Stimulated activated CD8-positive, alpha-beta memory T cell treated with anti-CD3 and anti-CD28 coated beads, Interleukin-12 subunit alpha, Interleukin-12 subunit beta, amount 100 ng/mL, for 1 hour (primary cell): ENCODE data around the gene SFTA2.
"Not testable (repeated sequence)": the region's sequence is repeated elsewhere in the genome, so short reads cannot be mapped to it uniquely, and the experiment has no call there.

Experiments used
- DNase-seq: peaks from one replicate; pipeline ENCODE4 v3.0.0-alpha.2; 2020; ENCODE audit warnings: low read depth

SFTA2 gene

DNA sequence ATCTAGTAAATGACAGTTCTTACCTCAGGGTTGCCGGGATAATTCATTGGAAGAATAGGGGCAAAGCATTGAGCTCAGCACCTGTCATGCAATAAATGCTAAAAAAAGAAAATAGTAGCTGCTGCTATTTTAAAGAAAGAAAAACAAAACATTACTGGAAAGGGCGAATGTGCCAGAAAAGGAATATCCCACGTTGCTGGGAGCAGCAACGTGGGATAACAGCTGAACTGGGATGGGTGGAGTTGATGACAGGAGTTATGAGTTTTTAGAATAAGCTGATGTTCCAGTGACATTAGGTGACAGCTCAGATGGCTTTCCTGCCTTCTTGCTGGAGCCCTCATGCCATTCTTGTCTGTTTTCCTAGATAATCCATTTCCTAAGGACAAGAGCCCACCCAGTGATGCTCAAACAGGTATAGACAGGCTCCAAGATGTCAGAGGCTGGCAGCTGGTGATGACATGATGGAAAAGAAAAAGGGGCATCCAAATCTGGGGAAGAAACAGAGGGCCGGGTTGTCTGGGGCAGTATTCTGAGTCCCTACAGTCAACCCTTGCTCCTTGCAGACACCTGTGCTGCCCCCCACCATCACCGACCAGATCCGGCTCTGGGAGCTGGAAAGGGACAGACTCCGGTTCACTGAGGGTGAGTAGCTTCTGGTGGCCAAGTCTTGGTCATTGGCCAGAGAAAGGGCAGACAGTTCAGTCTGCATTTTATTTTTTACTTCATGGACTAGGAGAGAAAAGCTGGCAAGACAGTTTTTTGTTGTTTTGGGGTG is 19.0 kb downstream of the SFTA2 start:
- DNase-seq, result no peak

DNA sequence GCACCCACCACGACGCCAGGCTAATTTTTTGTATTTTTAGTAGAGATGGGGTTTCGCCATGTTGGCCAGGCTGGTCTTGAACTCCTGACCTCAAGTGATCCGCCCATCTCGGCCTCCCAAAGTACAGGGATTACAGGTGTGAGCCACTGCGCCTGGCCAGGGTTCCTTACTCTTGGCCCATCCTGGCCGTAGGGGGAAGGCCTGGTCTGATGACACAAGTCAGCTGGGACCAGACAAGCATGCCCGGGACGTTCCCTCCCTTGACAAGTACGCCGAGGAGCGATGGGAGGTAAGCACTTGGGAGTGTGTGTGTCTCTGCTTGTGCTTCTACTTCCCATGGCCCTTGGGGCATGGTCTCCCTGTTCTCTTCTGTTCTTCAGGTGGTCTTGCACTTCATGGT is 21.5 kb downstream of the SFTA2 start:
- DNase-seq, result not testable (repeated sequence)

DNA sequence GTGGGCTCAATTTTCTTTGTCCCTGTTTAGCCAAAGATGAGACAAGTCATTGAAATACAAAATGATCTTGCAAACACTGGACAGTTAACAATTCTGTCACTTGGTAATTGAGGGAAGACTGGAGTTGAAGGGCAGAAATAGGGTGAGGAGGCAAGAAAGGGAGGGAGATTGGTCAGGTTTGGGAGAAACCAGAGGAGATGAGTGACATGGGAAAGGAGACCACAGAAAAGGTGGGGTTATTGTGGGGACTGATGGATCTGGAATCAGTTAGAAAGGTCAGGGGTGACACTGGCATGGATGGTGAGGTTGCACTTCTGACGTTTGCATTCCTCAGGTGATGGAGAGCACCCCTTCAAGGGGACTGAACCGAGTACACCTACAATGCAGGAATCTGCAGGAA is 23.3 kb downstream of the SFTA2 start:
- no peak for DNase-seq

DNA sequence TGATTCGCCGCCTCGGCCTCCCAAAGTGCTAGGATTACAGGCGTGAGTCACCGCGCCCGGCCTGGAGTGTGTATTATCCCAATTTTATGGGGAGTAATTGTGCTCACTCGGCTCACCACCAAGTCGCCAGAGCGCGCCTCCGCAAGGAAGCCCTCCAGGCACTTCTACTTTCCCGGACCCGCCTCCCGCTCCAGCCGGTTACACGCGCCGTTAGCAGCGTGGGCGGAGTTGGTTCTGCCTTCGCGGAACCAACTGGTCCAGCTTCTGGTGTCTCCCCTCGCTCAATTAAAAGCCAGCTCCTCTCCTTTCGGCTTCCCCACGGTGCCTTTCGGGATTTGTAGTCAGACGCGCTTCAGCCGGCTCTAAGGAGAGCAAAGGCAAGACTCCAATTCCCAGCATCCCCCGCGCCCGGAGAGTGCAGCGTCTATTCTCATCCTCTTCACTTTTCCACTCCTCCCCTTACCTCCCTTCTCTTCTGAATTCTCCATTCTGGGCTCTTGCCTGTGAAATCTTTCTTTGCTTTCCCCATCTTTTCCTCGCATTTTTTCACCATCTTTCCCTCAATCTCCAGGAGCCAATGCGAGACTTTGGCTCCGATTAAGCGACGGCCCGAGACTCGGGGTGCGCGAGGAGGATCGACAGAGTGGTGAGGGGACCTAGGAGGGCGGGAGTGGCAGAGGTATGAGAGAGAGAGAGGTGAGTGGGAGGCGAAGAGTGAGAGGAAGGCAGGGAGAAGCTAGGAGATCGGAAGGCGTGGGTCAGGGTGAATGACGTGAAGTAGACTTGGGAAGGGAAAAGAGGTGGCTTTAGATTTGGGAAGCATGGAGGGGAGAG is 24.0 kb downstream of the SFTA2 start, which contains the start of gene GTF2H4:
GTF2H4 (plus strand) TSS at position 450 of the 834 bp plus-strand sequence.
- DNase-seq, result peak; percentile 89

DNA sequence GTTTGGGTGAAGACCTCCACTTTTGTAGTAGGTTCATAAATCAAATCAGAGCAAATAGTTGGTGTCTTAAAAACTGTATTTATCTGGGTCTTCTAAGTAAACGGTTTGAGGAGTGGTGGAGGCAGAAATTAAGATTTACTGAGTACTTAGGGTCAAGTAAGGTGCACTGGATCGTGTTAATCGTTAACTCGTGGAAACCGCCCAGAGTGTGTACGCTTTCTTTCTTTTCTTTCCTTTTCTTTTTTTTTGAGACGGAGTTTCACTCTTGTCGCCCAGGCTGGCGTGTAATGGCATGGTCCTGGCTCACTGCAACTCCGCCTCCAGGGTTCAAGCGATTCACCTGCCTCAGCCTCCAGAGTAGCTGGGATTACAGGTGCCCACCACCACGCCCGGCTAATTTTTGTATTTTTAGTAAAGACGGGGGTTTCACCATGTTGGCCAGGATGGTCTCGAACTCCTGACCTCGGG is 24.6 kb downstream of the SFTA2 start:
- DNase-seq, result not testable (repeated sequence)

DNA sequence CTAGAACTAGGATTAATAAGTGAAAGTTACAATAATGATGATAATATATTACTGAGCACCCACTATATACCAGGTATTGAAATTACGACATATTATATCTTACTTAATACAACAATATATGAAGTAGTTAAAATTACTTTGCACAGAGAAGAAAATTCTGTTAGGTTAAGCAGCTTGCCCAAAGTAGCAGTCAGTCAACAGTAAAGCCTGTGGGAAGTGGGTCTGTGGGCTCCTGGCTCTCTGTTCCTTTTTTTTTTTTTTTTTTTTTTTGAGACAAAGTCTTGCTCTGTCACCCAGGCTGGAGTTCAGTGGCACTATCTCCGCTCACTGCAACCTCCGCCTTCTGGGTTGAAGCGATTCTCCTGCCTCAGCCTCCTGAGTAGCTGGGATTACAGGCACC is 28.7 kb downstream of the SFTA2 start:
- DNase-seq, result no peak

DNA sequence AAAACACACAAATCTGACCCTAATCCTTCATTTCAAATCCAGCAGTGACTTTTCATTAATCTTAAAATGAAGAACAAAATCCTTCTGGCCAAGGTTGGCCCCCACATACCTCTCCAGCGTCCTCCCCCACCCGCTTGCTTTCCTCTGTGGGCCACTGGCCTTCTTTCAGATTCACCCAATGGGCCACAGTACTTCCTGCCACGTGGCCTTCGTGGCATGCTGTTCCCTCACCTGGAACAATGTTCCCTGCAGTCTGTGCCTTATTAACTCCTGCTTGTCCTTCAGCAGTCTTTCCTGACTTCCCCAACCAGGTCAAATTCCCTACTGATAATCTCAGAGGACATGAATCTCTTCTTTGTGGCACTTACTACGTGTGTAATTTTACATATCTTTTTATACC is 29.3 kb downstream of the SFTA2 start:
- DNase-seq, result no peak

DNA sequence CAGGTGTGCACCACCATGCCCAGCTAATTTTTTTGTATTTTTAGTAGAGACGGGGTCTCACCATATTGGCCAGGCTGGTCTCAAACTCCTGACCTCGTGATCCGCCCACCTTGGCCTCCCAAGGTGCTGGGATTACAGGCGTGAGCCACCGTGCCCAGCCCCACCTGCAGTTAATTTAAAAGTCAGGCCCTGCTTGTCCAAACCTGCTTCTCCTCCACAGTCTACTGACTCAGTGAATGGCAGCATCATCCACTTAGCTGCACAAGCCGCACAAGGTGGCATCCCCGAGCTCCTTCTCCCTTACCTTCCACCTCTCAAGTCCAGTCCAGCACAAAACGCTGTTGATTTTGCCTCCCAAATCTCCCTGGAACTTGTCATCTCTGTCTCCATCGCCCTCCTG is 29.8 kb downstream of the SFTA2 start:
- not testable (repeated sequence) for DNase-seq

DNA sequence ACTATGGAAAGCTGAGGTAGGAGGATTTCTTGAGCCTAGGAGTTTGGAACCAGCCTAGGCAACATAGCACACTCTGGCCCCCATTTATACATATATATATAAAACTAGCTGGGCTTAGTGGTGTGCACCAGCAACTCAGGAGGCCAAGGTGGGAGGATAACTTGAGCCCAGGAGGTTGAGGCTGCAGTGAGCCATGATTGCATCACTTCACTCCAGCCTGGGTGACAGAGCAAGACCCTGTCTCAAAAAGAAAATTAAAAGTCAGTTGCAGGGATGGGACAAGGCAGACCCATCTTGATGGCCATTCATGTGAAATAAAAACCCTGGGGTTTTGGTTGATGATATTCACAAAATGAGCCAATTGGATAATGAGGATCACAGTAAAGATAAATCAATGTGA is 30.5 kb downstream of the SFTA2 start:
- no peak for DNase-seq

DNA sequence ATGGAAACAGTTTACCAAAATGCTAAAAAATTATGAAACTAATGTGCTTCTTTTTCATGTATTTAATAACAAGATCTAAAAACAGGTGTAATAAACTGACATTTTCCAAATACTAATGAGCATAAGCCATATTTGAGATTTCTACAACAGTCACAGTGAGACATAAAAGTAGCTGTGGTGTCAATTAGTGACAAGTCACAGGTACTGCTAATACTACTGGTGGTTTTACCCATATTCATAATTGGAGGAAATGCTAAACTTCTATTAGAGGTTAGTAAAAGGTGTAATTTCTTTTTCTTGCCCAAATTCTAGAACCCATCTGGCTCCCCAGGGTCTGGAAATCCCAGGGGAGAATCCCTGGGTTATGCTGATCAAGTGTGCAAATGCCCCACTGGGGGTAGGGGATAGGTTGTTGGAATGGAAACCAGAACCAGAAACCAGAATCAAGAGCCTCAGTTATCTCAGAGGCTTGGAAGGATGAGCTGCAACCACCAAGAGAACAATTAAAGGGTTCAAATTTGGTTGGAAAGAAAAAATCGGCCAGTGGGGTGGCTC is 31.0 kb downstream of the SFTA2 start:
- DNase-seq, result no peak

DNA sequence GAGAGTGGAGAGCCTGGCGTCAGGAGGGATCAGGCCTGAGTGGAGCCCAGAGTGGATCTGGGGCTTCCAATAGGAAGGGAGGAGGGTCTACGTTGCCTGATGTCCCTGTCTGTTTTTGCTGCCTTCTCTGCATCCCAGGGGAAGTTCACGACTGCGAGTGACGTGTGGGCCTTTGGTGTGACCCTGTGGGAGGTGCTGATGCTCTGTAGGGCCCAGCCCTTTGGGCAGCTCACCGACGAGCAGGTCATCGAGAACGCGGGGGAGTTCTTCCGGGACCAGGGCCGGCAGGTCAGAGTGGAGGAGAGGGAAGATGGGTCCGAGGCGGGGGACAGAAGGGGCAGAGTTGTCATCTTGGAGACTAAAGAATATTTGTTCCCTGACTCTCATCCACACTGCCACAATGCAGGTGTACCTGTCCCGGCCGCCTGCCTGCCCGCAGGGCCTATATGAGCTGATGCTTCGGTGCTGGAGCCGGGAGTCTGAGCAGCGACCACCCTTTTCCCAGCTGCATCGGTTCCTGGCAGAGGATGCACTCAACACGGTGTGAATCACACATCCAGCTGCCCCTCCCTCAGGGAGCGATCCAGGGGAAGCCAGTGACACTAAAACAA is 33.1 kb downstream of the SFTA2 start:
- DNase-seq, result no peak

DNA sequence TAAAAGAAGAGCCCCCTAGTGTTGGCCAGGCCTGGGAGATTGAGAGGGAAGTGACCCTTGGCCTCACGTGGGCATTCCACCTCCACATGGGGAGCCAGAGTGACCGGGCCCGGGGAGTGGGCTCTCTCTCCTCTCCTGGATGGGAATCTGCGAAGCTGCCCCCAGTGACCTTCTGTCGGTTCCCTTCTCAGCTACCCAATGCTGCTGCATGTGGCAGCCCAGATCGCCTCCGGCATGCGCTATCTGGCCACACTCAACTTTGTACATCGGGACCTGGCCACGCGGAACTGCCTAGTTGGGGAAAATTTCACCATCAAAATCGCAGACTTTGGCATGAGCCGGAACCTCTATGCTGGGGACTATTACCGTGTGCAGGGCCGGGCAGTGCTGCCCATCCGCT is 34.1 kb downstream of the SFTA2 start:
- no peak for DNase-seq

DNA sequence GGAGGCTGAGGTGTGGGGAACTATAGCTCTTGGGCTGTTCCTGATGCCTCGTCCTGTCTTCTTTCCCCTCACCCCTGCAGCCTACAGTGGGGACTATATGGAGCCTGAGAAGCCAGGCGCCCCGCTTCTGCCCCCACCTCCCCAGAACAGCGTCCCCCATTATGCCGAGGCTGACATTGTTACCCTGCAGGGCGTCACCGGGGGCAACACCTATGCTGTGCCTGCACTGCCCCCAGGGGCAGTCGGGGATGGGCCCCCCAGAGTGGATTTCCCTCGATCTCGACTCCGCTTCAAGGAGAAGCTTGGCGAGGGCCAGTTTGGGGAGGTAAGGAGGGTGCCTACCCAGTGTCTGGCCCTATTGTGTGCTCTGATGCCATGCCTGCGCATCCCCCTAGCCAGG is 35.4 kb downstream of the SFTA2 start:
- DNase-seq, result no peak

DNA sequence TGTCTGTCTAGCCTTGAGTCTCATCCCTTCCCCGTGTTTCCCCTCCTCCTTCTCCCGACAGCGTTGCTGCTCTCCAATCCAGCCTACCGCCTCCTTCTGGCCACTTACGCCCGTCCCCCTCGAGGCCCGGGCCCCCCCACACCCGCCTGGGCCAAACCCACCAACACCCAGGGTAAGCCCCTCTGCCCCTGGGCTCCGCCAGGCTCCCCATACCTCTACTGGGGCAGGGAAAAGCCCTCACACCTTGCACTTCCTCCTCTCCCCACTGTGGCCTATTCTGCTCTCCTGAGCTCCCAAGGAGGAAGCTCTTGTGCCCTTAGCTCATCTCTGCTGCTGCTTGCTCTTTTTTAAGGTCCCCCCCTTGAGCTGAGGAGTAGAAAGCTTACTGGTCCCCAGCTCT is 36.6 kb downstream of the SFTA2 start:
- DNase-seq, result no peak

DNA sequence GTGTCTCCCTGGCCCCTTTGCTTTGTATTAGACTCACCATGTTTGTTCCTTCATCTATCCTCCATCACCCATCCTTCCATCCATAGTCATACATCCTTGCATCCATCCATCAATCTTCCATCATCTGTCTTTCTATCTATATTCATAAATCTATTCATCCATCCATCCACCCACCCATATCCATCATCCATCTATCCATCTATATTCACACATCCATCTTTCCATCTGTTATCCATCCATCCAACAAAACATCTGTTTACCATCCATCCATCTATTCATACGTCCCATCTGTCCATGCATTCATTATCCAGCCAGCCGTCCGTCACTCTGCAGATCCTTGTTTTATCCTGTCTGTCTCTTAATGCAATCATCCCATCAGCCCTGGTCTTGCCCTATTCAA is 37.0 kb downstream of the SFTA2 start:
- DNase-seq, result no peak

DNA sequence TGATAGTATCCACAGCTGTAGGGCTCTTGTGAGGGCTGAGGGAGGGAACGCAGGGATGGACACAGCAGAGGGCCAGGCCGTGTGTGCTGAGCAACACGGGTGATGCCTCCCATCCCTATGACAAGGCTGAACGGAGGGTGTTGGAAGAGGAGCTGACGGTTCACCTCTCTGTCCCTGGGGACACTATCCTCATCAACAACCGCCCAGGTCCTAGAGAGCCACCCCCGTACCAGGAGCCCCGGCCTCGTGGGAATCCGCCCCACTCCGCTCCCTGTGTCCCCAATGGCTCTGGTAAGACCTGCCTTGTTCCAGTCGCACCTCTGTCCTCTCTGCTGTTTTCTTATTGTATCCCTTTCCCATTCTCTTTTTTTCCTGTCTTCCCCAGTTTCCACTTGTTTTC is 37.6 kb downstream of the SFTA2 start:
- no peak for DNase-seq

DNA sequence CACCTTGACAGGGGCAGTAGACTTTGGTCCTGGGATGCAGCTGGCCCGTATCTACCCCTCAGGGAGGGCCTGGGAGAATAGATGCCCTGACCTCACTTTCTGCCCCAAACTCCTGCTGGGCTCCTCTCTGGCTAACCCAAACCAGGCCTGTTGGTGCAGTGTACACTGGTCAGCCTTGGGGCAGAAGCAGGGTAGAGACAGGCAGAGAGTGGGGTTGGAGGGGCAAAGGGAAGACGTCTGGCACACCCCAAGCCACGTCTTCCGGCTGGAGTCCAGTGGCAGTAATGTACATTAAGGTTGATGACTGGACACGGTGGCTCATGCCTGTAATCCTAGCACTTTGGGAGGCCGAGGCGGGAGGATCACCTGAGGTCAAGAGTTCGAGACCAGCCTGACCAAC is 38.3 kb downstream of the SFTA2 start:
- no peak for DNase-seq

DNA sequence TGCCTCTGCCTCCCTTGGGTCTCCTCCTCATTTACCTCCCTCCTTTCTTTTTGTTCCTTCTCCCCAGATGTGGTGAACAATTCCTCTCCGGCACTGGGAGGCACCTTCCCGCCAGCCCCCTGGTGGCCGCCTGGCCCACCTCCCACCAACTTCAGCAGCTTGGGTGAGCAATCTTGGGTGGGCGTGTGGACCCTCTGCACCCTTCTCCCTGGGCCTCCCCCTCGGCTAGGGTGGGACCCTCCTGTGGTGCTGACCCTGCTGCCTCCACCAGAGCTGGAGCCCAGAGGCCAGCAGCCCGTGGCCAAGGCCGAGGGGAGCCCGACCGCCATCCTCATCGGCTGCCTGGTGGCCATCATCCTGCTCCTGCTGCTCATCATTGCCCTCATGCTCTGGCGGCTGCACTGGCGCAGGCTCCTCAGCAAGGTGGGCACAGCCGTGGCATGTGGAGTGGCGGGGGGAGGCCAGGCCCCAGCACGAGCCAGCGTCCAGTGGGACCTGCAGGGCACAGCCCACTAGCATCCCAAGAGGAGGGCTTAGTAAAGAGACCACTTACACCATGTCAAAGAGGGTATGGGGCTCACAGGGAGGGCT is 38.9 kb downstream of the SFTA2 start:
- DNase-seq, result no peak

DNA sequence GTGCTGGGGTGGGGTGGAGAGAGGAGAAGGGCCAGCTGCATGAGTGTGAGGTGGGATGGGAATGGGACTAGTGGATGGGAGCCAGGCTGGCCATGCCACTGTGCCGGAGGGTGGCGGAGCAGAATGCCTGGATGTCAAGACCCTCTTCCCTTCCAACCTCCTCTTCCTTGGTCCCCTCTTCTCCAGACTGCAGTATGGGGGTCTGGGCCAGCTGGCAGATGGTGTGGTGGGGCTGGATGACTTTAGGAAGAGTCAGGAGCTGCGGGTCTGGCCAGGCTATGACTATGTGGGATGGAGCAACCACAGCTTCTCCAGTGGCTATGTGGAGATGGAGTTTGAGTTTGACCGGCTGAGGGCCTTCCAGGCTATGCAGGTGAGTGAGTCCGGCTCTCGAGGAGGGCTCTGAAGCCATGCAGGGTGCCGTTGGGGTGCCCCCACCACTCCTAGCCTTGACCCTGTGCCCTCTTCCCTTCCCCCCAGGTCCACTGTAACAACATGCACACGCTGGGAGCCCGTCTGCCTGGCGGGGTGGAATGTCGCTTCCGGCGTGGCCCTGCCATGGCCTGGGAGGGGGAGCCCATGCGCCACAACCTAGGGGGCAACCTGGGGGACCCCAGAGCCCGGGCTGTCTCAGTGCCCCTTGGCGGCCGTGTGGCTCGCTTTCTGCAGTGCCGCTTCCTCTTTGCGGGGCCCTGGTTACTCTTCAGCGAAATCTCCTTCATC is 40.0 kb downstream of the SFTA2 start:
- no peak for DNase-seq

DNA sequence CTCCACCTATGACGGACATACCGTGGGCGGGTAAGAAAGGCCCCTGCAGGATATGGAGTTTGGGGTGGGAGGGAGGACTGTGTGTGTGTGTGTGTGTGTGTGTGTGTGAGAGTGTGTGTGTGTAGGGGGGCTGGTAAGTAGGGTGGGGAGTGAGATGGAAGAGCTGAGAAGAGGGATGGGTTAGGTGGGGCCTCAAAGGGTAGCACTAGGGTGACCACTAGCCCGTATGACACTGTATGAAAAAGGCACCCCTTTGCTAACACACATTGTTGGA is 40.6 kb downstream of the SFTA2 start:
- DNase-seq, result no peak

DNA sequence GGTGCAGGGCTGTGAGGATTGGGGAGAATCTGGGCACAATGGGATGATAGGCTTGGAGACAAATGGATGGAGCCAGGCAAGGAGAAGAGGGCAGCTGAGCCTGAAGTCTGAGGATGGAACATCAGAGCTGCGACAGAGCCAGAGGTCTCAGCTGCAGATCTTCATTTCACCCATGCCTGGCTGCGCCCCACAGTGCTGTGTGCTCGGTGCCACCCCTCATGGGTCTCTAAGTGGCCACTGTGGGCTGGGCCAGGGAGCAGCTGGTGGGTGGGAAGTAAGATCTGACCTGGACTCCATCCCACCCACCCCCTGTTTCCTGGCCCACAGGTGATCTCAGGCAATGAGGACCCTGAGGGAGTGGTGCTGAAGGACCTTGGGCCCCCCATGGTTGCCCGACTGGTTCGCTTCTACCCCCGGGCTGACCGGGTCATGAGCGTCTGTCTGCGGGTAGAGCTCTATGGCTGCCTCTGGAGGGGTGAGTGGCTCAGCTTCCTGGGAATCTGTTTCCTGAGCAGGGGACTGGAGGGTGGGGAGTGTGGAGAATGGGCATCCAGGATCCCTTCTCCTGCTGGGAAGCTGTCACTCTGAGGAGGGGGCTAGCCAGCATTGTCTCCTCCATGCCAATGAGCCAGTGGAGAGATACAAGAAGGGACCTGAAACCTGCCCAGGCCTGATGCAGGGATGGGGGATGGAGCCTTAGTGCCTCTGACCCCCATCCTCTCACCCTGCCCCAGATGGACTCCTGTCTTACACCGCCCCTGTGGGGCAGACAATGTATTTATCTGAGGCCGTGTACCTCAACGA is 41.1 kb downstream of the SFTA2 start:
- no peak for DNase-seq
